H1 (cell line): ENCODE measurements around the gene LSM3. TPM values are rescaled to one million over a fixed set of nuclear protein-coding genes. Genes with fewer than 3 reads are reported as not detected.

Source experiments
- CTCF ChIA-PET: fragments of 300-600 bp; sonication (Branson Sonifier 250); formaldehyde crosslinking; loops from one replicate; lab custom pipeline; 2021; ENCODE audit not compliant: partially characterized antibody; lab: Charles Lee
- POLR2A ChIA-PET: fragments of 300-600 bp; sonication (Branson Sonifier 250); formaldehyde crosslinking; loops from one replicate; lab custom pipeline; 2021; ENCODE audit warnings: inconsistent platforms; ENCODE audit not compliant: partially characterized antibody; lab: Charles Lee
- DNase-seq, 2 experiments: peaks; one replicate each; pipeline versions ENCODE4 v3.0.0 to v3.0.0-alpha.2; 2010 to 2022; ENCODE audit warnings: low spot score in 2 of 2, low read depth in 1 of 2, mixed read lengths in 1 of 2
- FAIRE-seq: peaks from 2 replicates; lab custom pipeline; 2011; peaks lifted over from hg19 to GRCh38; lab: Jason Lieb, UNC
- H2AFZ ChIP-seq: 2 replicates; pipeline ENCODE4 v1.8.1; 2012; ENCODE audit warnings: low read length, inconsistent platforms
- H2AK5ac ChIP-seq: 2 replicates; pipeline ENCODE4 v1.6.1; 2013; ENCODE audit warnings: low read depth, low read length
- H2BK120ac ChIP-seq: replicated peaks from 2 replicates; pipeline ENCODE3; 2013; ENCODE audit warnings: low read depth, low read length, inconsistent platforms
- H2BK12ac ChIP-seq: 2 replicates; pipeline ENCODE4 v1.6.1; 2013; ENCODE audit warnings: low read depth, low read length
- H2BK15ac ChIP-seq: 2 replicates; pipeline ENCODE4 v1.6.1; 2013; ENCODE audit warnings: low read length
- H2BK20ac ChIP-seq: 2 replicates; pipeline ENCODE4 v1.6.1; 2013; ENCODE audit warnings: low read length
- H2BK5ac ChIP-seq: 2 replicates; pipeline ENCODE4 v1.6.1; 2013; ENCODE audit warnings: low read depth, low read length
- H3K14ac ChIP-seq: 2 replicates; pipeline ENCODE4 v1.6.1; 2013; ENCODE audit warnings: inconsistent platforms; ENCODE audit not compliant: insufficient read length
- H3K18ac ChIP-seq: 2 replicates; pipeline ENCODE4 v1.6.1; 2013; ENCODE audit warnings: low read length; ENCODE audit errors: extremely low read depth
- H3K23ac ChIP-seq: 2 replicates; pipeline ENCODE4 v1.6.1; 2013; ENCODE audit warnings: inconsistent platforms; ENCODE audit not compliant: insufficient read length
- H3K23me2 ChIP-seq: 2 replicates; pipeline ENCODE4 v1.6.1; 2013; ENCODE audit warnings: low read depth, low read length
- H3K27ac ChIP-seq: 2 replicates; pipeline ENCODE4 v1.6.1; 2011; ENCODE audit warnings: low read depth, low read length, inconsistent platforms
- H3K27me3 ChIP-seq, 4 experiments: replicated peaks in 1 of 4; 1 replicate in 1 of 4; 2 replicates in 3 of 4; pipeline versions ENCODE4 v1.6.1 to v1.8.1; 2011 to 2013; ENCODE audit warnings: low read length in 3 of 4, mild to moderate bottlenecking in 3 of 4, inconsistent platforms in 2 of 4, mixed read lengths in 2 of 4, moderate library complexity in 1 of 4; ENCODE audit not compliant: control insufficient read depth in 3 of 4, insufficient read depth in 3 of 4; ENCODE audit errors: extremely low read depth in 1 of 4
- H3K36me3 ChIP-seq, 4 experiments: 2 replicates each; pipeline versions ENCODE4 v1.6.1 to v1.8.1; 2011 to 2013; ENCODE audit warnings: mild to moderate bottlenecking in 4 of 4, low read length in 3 of 4, moderate library complexity in 2 of 4, control low read depth in 1 of 4, inconsistent platforms in 1 of 4; ENCODE audit not compliant: insufficient read depth in 4 of 4, control insufficient read depth in 2 of 4
- H3K4ac ChIP-seq: replicated peaks from 2 replicates; pipeline ENCODE3; 2013; ENCODE audit warnings: low read length, low read depth, mixed read lengths, inconsistent platforms; ENCODE audit not compliant: insufficient read length
- H3K4me1 ChIP-seq, 4 experiments: replicated peaks in 1 of 4; 1 replicate in 1 of 4; 2 replicates in 3 of 4; pipeline versions ENCODE4 v1.6.1 to v1.8.1; 2011 to 2013; ENCODE audit warnings: low read length in 3 of 4, inconsistent platforms in 2 of 4, mixed read lengths in 1 of 4; ENCODE audit not compliant: insufficient read depth in 4 of 4, control insufficient read depth in 3 of 4
- H3K4me2 ChIP-seq, 2 experiments: 2 replicates each; pipeline versions ENCODE4 v1.6.1 to v1.8.1; 2011 to 2013; ENCODE audit warnings: low read depth in 2 of 2, low read length in 2 of 2, control low read depth in 1 of 2, inconsistent platforms in 1 of 2, mild to moderate bottlenecking in 1 of 2; ENCODE audit not compliant: insufficient read depth in 1 of 2
- H3K4me3 ChIP-seq, 4 experiments: fragments of 200-600, 300-600 bp in 1 of 4; sonication (generic), shearing (Covaris generic), sonication (Bioruptor Twin) in 1 of 4; 2 replicates each; pipeline versions ENCODE4 v1.5.1 to v1.8.1; 2011 to 2016; ENCODE audit warnings: low read length in 4 of 4, low read depth in 3 of 4, control low read depth in 2 of 4, inconsistent platforms in 2 of 4, mild to moderate bottlenecking in 2 of 4, mixed read lengths in 1 of 4, moderate library complexity in 1 of 4; ENCODE audit not compliant: insufficient read depth in 2 of 4; ENCODE audit errors: extremely low read depth in 1 of 4
- H3K56ac ChIP-seq: replicated peaks from 2 replicates; pipeline ENCODE3; 2013; ENCODE audit warnings: low read depth, mild to moderate bottlenecking, mixed read lengths, low read length, inconsistent platforms; ENCODE audit not compliant: insufficient read length
- H3K79me1 ChIP-seq: 2 replicates; pipeline ENCODE4 v1.6.1; 2013; ENCODE audit warnings: low read depth, low read length, control low read depth
- H3K79me2 ChIP-seq, 2 experiments: 2 replicates each; pipeline versions ENCODE4 v1.6.1 to v1.8.1; 2012 to 2013; ENCODE audit warnings: low read length in 2 of 2, mild to moderate bottlenecking in 2 of 2, inconsistent platforms in 1 of 2; ENCODE audit not compliant: insufficient read depth in 2 of 2, control insufficient read depth in 1 of 2
- H3K9ac ChIP-seq, 4 experiments: replicated peaks in 1 of 4; 1 replicate in 1 of 4; 2 replicates in 3 of 4; pipeline versions ENCODE4 v1.6.1 to v1.8.1; 2011 to 2013; ENCODE audit warnings: low read depth in 3 of 4, low read length in 3 of 4, control low read depth in 2 of 4, mild to moderate bottlenecking in 2 of 4, moderate library complexity in 2 of 4, inconsistent platforms in 1 of 4; ENCODE audit errors: extremely low read depth in 1 of 4
- H3K9me3 ChIP-seq, 2 experiments: 2 replicates each; pipeline versions ENCODE4 v1.6.1 to v1.8.1; 2012 to 2013; ENCODE audit warnings: mild to moderate bottlenecking in 2 of 2, moderate library complexity in 2 of 2, control low read depth in 1 of 2, inconsistent platforms in 1 of 2, low read depth in 1 of 2, low read length in 1 of 2, mixed read lengths in 1 of 2; ENCODE audit not compliant: insufficient read depth in 2 of 2
- H4K20me1 ChIP-seq, 2 experiments: replicated peaks in 1 of 2; 2 replicates each; pipeline versions ENCODE3 to v1.8.1; 2011 to 2013; ENCODE audit warnings: inconsistent platforms in 2 of 2, low read length in 2 of 2, mild to moderate bottlenecking in 1 of 2; ENCODE audit not compliant: insufficient read depth in 2 of 2, control insufficient read depth in 1 of 2
- H4K5ac ChIP-seq: 2 replicates; pipeline ENCODE4 v1.6.1; 2013; ENCODE audit warnings: low read length, low read depth, mixed read lengths, inconsistent platforms; ENCODE audit not compliant: insufficient read length
- H4K8ac ChIP-seq: 2 replicates; pipeline ENCODE4 v1.8.0; 2013; ENCODE audit warnings: mild to moderate bottlenecking, moderate library complexity, low read length, inconsistent platforms; ENCODE audit not compliant: insufficient read depth; ENCODE audit errors: extremely low read depth
- H4K91ac ChIP-seq: replicated peaks from 2 replicates; pipeline ENCODE3; 2013; ENCODE audit warnings: low read length, mixed read lengths, inconsistent platforms; ENCODE audit not compliant: insufficient read length
- BCL11A ChIP-seq, 2 experiments: IDR thresholded peaks; one replicate each; pipeline ENCODE4 v1.6.1; 2011; ENCODE audit warnings: low read depth in 2 of 2, low read length in 2 of 2, mild to moderate bottlenecking in 2 of 2
- CBX8 ChIP-seq: fragments of 300-800, 300-1000 bp; sonication (generic); IDR thresholded peaks from 2 replicates; pipeline ENCODE4 v1.7.1; 2016; ENCODE audit warnings: low read depth, low read length, borderline replicate concordance
- CEBPB ChIP-seq: IDR thresholded peaks from 2 replicates; pipeline ENCODE4 v1.6.1; 2012; ENCODE audit warnings: low read depth, low read length
- CTBP2 ChIP-seq: IDR thresholded peaks from 2 replicates; pipeline ENCODE4 v1.7.0; 2011; ENCODE audit warnings: borderline replicate concordance, mild to moderate bottlenecking, moderate library complexity, mixed read lengths, low read length; ENCODE audit not compliant: insufficient read depth, insufficient read length
- CTCF ChIP-seq, 3 experiments: IDR thresholded peaks; 1 replicate in 2 of 3; 2 replicates in 1 of 3; pipeline versions ENCODE4 v1.5.1 to v1.6.1; 2011; ENCODE audit warnings: low read length in 3 of 3, mild to moderate bottlenecking in 3 of 3, inconsistent platforms in 2 of 3, low read depth in 1 of 3, moderate library complexity in 1 of 3; ENCODE audit not compliant: insufficient read depth in 1 of 3; ENCODE audit errors: control extremely low read depth in 1 of 3
- JUN ChIP-seq: IDR thresholded peaks from 2 replicates; pipeline ENCODE4 v1.6.1; 2011; ENCODE audit warnings: low read depth, mild to moderate bottlenecking, improper control_type of control experiment, low read length
- KDM5A ChIP-seq: fragments of 200-600 bp; IDR thresholded peaks from 2 replicates; pipeline ENCODE4 v1.7.1; 2012; ENCODE audit warnings: mild to moderate bottlenecking, low read length, inconsistent platforms, mixed read lengths
- RFX5 ChIP-seq: IDR thresholded peaks from 2 replicates; pipeline ENCODE4 v1.6.1; 2011; ENCODE audit warnings: low read depth, low read length, improper control_type of control experiment, borderline replicate concordance
- TAF1 ChIP-seq: IDR thresholded peaks from 2 replicates; pipeline ENCODE4 v1.6.1; 2011; ENCODE audit warnings: mild to moderate bottlenecking, low read depth, low read length
- TEAD4 ChIP-seq: IDR thresholded peaks from 2 replicates; pipeline ENCODE4 v1.6.1; 2012; ENCODE audit warnings: low read depth, low read length, inconsistent platforms, mixed read lengths
- WGBS, 2 experiments: shearing (Covaris generic) in 1 of 2; methylation state at CpG; one replicate each; pipeline versions ENCODE4 v1.1.6 to v1.1.7; 2013 to 2015; ENCODE audit warnings: low lambda C conversion rate in 2 of 2, mixed read lengths in 2 of 2, inconsistent platforms in 1 of 2, low coverage in 1 of 2, missing lambda C conversion rate in 1 of 2; ENCODE audit not compliant: insufficient replicate concordance in 2 of 2, insufficient coverage in 1 of 2, insufficient read length in 1 of 2; ENCODE audit errors: extremely low coverage in 1 of 2, missing lambda C conversion rate in 1 of 2; 5-methylcytosine and 5-hydroxymethylcytosine counted together
- polyA plus RNA-seq, 7 experiments: library from polyadenylated mRNA; depleted of rRNA in 3 of 7; stranded (reverse) in 5 of 7; unstranded in 2 of 7; fragments of >200 nt in 5 of 7; fragments of 200-250 nt in 2 of 7; gene quantifications; 1 replicate in 5 of 7; 2 replicates in 1 of 7; 4 replicates in 1 of 7; pipeline versions ENCODE4 v1.2.1 to v1.2.3, GENCODE V29; 2011 to 2013; ENCODE audit warnings: missing spikeins in 2 of 7, mixed read lengths in 2 of 7
- total RNA-seq: library from RNA; stranded (reverse); fragmentation: NEBNext Ultra II Directional; extraction: Animal tissue kit (Norgen Biotek cat#: 25700); gene quantifications from 2 replicates; pipeline ENCODE4 v1.2.1, GENCODE V29; 2021

LSM3 gene
- total and polyA plus RNA-seq, 2 of the 8 experiments (the other 6 are each of a cell fraction or from before 2014, with no cell fraction given) = 7.1 to 25.4 TPM

GRCh38 chr3:14146381-14147065 lies 32.1 kb upstream of the LSM3 start:
- POLR2A ChIA-PET = interaction anchor here (1.1 to 2.9 kb wide), 4 partner anchors 11 to 31 kb away, joined by 4 to 15 read pairs (median 6); partner anchors contain the start of genes CHCHD4 and TMEM43
- H2AFZ ChIP-seq = no peak overlapping the region
- TF ChIP-seq CEBPB = no peak
- no peak for TF ChIP-seq TAF1
- TF ChIP-seq RFX5 = no peak
- TF ChIP-seq CTCF (IDR thresholded peaks at IDR 0.05; ENCODE audit: control extremely low read depth in 1 of 3, insufficient read depth in 1 of 3, low read depth in 1 of 3, low read length in 3 of 3) = no peak
- no peak for TF ChIP-seq TEAD4
- no peak for TF ChIP-seq JUN
- TF ChIP-seq KDM5A = no peak
- TF ChIP-seq CBX8 = no peak
- TF ChIP-seq CTBP2 = no peak
- no peak for TF ChIP-seq BCL11A (IDR thresholded peaks at IDR 0.05; ENCODE audit: low read depth in 2 of 2, low read length in 2 of 2)

More at GRCh38 chr3:14146381-14147065, 32.1 kb upstream of the LSM3 start:
- Histone ChIP-seq H3K23me2 (no peaks in the 10 kb centered on the region), H3K56ac (no peak overlapping the region), H3K18ac (no peak overlapping the region), H2BK120ac (no peak overlapping the region), H3K23ac (no peak overlapping the region), H3K4ac (no peak overlapping the region), H3K4me3 (no peak overlapping the region), H2AK5ac (no peak overlapping the region; the same call in 1 of the 2 replicates), H3K9ac (no peak overlapping the region), H4K91ac (no peak overlapping the region), H3K9me3 (no peaks in the 10 kb centered on the region), H3K79me2 (no peaks in the 10 kb centered on the region), H3K27ac (no peak overlapping the region; the same call in 1 of the 2 replicates), H4K20me1 (peaks cover 2 to 6% of the 10 kb centered on the region in 2 experiments), H3K79me1 (no peaks in the 10 kb centered on the region), H3K4me1 (peaks cover 0 to 14% (median 9%) of the 10 kb centered on the region in 4 experiments; a peak in 6 of 7 replicates), H3K14ac (no peak overlapping the region), H3K36me3 (peaks cover 0 to 14% (median 7%) of the 10 kb centered on the region in 4 experiments; a peak in 5 of 8 replicates), H2BK20ac (no peak overlapping the region), H2BK5ac (no peak overlapping the region; the same call in 1 of the 2 replicates), H2BK15ac (no peak overlapping the region), H3K27me3 (no peaks in the 10 kb centered on the region), H2BK12ac (peak overlapping the region; percentile 18; the same call in 1 of the 2 replicates), H4K8ac (no peak overlapping the region), H4K5ac (no peak overlapping the region), H3K4me2 (no peak overlapping the region)
- DNase-seq (no peak), FAIRE-seq (no peak)
- WGBS, 2 experiments = 87% methylated on average over 10 of the region's 10 CpGs; no CpG with 5 or more reads in 1 of the 2 experiments
- CTCF ChIA-PET = interaction anchor here (0.6 to 4.3 kb wide), 11 partner anchors 8 to 356 kb away, joined by 3 to 22 read pairs (median 4); partner anchors contain the start of genes CHCHD4 and TMEM43
